ENCODE data around the gene SYN1. TPM values are rescaled to one million over a fixed set of nuclear protein-coding genes. Genes with fewer than 3 reads are reported as not detected.

The SYN1 gene
- total RNA-seq, 4 donors from 2014 or later = 0.19 to 0.33 TPM; not detected in 2

DNA sequence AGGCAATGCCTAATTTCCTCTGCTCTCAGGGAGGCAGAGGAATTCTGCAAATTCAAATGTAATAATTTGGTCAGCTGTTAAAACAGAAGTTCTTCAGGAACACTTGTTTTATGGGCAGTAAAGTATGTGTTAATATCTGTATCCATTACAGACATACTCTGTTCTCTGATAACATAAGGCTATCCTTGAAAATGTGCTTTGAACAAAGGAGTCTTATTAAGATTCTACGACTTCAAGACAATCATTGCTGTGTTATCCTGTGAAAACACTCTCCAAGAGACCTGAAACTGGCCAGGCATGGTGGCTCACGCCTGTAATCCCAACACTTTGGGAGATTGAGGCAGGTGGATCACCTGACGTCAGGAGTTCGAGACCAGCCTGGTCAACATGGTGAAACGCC is 12.0 kb upstream of the SYN1 start:
- TF ChIP-seq, protein P1, sequence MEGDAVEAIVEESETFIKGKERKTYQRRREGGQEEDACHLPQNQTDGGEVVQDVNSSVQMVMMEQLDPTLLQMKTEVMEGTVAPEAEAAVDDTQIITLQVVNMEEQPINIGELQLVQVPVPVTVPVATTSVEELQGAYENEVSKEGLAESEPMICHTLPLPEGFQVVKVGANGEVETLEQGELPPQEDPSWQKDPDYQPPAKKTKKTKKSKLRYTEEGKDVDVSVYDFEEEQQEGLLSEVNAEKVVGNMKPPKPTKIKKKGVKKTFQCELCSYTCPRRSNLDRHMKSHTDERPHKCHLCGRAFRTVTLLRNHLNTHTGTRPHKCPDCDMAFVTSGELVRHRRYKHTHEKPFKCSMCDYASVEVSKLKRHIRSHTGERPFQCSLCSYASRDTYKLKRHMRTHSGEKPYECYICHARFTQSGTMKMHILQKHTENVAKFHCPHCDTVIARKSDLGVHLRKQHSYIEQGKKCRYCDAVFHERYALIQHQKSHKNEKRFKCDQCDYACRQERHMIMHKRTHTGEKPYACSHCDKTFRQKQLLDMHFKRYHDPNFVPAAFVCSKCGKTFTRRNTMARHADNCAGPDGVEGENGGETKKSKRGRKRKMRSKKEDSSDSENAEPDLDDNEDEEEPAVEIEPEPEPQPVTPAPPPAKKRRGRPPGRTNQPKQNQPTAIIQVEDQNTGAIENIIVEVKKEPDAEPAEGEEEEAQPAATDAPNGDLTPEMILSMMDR (IDR thresholded peaks at IDR 0.05; ENCODE audit: low read depth) = no peak

DNA sequence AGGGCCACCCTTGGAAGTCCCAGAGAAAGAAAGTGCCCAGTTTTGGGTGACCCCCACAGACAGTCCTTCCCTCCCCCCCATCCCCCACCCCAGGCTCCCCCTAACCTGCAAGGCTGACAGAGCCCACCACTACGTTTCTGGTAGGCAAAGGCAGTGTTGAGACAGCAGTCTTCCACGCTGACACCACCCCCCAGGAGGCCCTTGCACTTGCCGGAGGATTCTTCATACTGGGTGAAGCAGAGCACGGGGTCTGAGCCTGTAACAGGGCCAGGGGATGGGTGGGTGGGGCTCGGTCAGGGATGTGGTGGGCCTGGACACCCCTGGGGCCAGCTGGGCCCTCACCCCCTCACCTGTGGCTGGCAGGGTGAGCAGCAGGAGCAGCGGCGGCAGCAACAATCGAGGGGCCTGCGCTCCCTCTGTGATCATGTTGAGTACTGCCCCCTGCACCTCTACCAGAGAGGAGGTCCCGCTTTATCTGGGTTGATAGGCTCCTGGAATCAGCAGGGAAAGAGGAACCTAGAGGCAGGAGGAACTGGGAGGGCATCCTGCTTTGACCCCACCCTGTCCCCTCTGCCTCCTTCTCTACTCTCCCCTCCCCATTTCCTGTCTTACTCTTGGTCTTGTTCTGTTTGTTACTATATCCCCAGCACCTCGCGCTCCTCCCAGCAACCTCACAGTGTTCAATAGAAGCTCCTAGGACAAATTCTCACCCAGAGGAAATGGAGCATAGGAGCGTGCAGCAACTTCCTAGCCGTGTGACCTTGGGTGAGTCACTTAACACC is 10.0 kb upstream of the SYN1 start, which contains the start of gene CFP:
CFP (minus strand) TSS at position 512 of the 782 bp plus-strand sequence; CDS start at position 426, 86 bp downstream.
- TF ChIP-seq, protein P1 (IDR thresholded peaks at IDR 0.05; ENCODE audit: low read depth) = no peak

DNA sequence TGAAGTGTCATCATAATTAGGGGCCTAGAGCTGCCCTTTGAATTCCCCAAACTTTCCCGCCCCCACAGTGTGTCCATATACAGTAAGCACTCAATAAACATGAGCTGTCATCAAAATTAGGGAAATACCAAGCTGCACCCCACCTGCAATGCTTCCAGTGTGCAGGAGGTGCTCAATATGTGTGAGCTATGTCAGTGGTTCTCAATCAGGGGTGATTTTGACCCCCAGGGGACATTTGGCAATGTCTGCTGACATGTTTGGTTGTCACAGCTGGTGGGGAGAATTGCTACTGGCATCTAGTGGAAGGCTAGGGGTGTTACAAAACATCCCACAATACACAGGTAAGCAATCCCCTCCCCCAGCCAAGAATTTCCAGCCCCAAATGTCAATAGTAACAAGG is 9.3 kb upstream of the SYN1 start:
- TF ChIP-seq, protein P1 (IDR thresholded peaks at IDR 0.05; ENCODE audit: low read depth) = no peak

DNA sequence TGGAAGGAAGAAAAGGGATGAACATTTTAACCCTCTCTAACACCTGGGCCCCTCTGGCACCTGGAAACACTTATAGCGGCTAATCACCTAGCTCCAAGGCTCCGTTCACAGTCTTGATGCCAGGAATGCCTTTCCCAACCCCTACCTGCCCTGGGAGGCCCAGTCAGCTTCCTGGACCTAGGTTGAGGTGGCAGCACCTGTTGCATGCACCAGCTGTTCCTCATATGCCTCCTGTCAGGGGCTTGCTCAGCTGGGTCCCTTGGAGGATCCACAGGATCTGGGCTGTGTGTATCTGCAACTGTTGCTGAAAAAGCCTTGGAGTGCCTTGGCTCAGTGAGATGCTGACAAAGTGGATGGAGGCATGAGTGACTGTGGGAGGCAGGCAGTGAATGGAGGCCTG is 5.7 kb upstream of the SYN1 start:
- TF ChIP-seq, protein P1 (IDR thresholded peaks at IDR 0.05; ENCODE audit: low read depth) = no peak

DNA sequence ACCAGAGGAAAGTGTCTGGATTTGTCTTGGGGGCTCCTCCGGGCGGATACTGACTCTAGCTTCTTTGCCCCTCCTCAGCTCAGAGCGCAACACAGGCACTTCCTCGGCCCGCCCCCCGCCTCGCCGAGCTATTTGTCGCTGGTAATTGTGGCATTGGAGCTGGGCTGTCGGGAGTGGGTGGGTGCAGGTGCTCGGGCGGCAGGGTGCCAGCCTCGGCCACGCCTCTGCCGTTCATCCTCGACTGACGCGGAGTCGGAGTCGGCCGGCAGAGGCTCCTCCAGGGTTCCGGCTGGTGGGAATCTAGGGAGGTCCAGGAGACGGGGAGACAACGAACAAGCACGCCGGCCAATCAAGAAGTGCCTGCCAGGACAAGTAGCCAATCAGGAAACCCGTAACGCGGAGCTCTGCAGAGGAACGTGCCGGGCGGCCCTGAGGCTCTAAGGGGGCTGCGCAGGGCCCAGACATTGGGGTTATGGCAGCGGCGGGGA is 3.9 kb upstream of the SYN1 start:
- TF ChIP-seq, protein P1 (IDR thresholded peaks at IDR 0.05; ENCODE audit: low read depth) = no peak

DNA sequence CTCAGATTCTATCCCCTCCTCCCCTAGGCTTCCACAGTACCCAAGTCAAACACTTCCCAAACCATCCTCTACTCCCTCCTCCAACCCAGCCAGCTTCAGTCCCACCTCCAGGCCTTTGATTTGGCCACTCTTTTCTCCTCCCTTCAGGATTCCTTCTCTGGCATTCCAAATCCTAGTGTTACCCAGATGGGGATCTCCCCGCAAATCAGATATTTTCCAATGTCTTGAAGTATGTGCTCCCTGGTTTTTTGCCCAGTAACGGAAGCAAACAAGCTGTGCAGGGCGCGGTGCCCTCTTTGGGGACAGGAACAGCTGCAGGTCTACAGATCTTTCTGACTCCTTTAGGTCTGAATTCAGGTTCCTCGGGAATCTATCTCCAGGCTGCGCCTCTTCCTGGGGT is 2.2 kb upstream of the SYN1 start:
- TF ChIP-seq, protein P1 (IDR thresholded peaks at IDR 0.05; ENCODE audit: low read depth) = no peak

DNA sequence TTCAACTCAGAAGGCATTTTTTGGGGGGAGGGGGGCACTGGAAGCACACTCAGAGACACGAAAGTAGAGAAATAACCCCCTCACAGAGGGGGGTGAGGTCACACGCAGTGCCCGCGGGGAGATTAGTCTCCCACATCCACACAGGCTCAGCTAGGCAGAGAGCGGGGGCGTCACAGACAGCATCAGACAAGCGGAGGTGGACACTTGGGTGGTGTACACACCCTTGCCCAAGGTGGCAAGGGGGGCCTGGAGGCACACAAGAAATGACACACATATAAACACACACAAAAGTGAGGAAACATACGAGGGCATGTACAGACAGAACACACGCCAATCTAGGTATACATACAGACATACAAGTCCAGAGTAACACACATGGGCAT is 637 bp upstream of the SYN1 start:
- TF ChIP-seq, protein P1 (IDR thresholded peaks at IDR 0.05; ENCODE audit: low read depth) = no peak

All from subcutaneous adipose tissue (tissue), 4 donors.